MM.1S (cell line): Measurements from ENCODE around the gene WNT2B.

ENCODE experiments used
- DNase-seq: peaks from one replicate; pipeline ENCODE4 v3.0.0-alpha.2; 2015
- H2AFZ ChIP-seq: fragments of 300-600 bp; sonication (generic); 2 replicates; pipeline ENCODE4 v1.6.0; 2016; ENCODE audit warnings: antibody characterized with exemption, low read length
- H3F3A ChIP-seq: fragments of 300-600 bp; sonication (generic); 2 replicates; pipeline ENCODE4 v1.6.1; 2016; ENCODE audit warnings: mild to moderate bottlenecking, antibody characterized with exemption, low read length, moderate library complexity, mixed read lengths; ENCODE audit not compliant: insufficient read depth
- H3K27ac ChIP-seq: fragments of 300-600 bp; sonication (generic); 2 replicates; pipeline ENCODE4 v1.5.1; 2016; ENCODE audit warnings: mild to moderate bottlenecking, low read length
- H3K27me3 ChIP-seq: fragments of 300-600 bp; sonication (generic); replicated peaks from 2 replicates; pipeline ENCODE4 v1.6.0; 2016; ENCODE audit warnings: low read length; ENCODE audit not compliant: insufficient read depth
- H3K36me3 ChIP-seq: fragments of 300-600 bp; sonication (generic); replicated peaks from 2 replicates; pipeline ENCODE4 v1.6.1; 2016; ENCODE audit warnings: mild to moderate bottlenecking, low read length, mixed read lengths; ENCODE audit not compliant: insufficient read depth
- H3K4me1 ChIP-seq: fragments of 300-600 bp; sonication (generic); 2 replicates; pipeline ENCODE4 v1.6.1; 2016; ENCODE audit warnings: low read length, mixed read lengths
- H3K4me2 ChIP-seq: fragments of 300-600 bp; sonication (generic); 2 replicates; pipeline ENCODE4 v1.6.0; 2016; ENCODE audit warnings: low read depth, low read length
- H3K4me3 ChIP-seq: fragments of 300-600 bp; sonication (generic); 2 replicates; pipeline ENCODE4 v1.5.1; 2016; ENCODE audit warnings: low read length, mixed read lengths
- H3K79me2 ChIP-seq: fragments of 300-600 bp; sonication (generic); 2 replicates; pipeline ENCODE4 v1.6.1; 2016; ENCODE audit warnings: mixed run types, low read length, mixed read lengths
- H3K9ac ChIP-seq: fragments of 300-600 bp; sonication (generic); 2 replicates; pipeline ENCODE4 v1.6.1; 2016; ENCODE audit warnings: low read length, mixed read lengths
- H3K9me2 ChIP-seq: fragments of 300-600 bp; sonication (generic); replicated peaks from 2 replicates; pipeline ENCODE4 v1.6.1; 2016; ENCODE audit warnings: mild to moderate bottlenecking, low read length, mixed read lengths; ENCODE audit not compliant: insufficient read depth
- H3K9me3 ChIP-seq: fragments of 300-600 bp; sonication (generic); replicated peaks from 2 replicates; pipeline ENCODE4 v1.6.1; 2016; ENCODE audit warnings: mild to moderate bottlenecking, low read length, mixed read lengths; ENCODE audit not compliant: insufficient read depth
- H4K20me1 ChIP-seq: fragments of 300-600 bp; sonication (generic); 2 replicates; pipeline ENCODE4 v1.6.1; 2016; ENCODE audit warnings: mild to moderate bottlenecking, low read length, moderate library complexity, mixed read lengths; ENCODE audit not compliant: insufficient read depth
- EZH2 ChIP-seq: fragments of 300-600 bp; sonication (generic); optimal IDR thresholded peaks from 2 replicates; pipeline ENCODE3; 2017; ENCODE audit warnings: low read depth, mild to moderate bottlenecking, antibody characterized with exemption, low read length, mixed read lengths
- EZH2phosphoT487 ChIP-seq: fragments of 300-600 bp; sonication (generic); IDR thresholded peaks from 2 replicates; pipeline ENCODE4 v1.6.1; 2018; ENCODE audit warnings: antibody characterized with exemption, low read length
- TF ChIP-seq, protein P1 (sequence below): fragments of 300-600 bp; sonication (generic); IDR thresholded peaks from 2 replicates; pipeline ENCODE4 v1.5.1; 2016; ENCODE audit warnings: antibody characterized with exemption, low read length, mixed read lengths

WNT2B gene

GRCh38 chr1:112514901-112515300 is 6.1 kb downstream of the WNT2B start:
- no peaks in the 10 kb centered on the region for H3K4me1 ChIP-seq
- H3F3A ChIP-seq, result no peaks in the 10 kb centered on the region
- no peaks in the 10 kb centered on the region for H3K9me2 ChIP-seq
- DNase-seq, result no peak
- H3K4me3 ChIP-seq, result no peak overlapping the region
- no peaks in the 10 kb centered on the region for H4K20me1 ChIP-seq
- no peak overlapping the region for H3K4me2 ChIP-seq
- TF ChIP-seq, protein P1, sequence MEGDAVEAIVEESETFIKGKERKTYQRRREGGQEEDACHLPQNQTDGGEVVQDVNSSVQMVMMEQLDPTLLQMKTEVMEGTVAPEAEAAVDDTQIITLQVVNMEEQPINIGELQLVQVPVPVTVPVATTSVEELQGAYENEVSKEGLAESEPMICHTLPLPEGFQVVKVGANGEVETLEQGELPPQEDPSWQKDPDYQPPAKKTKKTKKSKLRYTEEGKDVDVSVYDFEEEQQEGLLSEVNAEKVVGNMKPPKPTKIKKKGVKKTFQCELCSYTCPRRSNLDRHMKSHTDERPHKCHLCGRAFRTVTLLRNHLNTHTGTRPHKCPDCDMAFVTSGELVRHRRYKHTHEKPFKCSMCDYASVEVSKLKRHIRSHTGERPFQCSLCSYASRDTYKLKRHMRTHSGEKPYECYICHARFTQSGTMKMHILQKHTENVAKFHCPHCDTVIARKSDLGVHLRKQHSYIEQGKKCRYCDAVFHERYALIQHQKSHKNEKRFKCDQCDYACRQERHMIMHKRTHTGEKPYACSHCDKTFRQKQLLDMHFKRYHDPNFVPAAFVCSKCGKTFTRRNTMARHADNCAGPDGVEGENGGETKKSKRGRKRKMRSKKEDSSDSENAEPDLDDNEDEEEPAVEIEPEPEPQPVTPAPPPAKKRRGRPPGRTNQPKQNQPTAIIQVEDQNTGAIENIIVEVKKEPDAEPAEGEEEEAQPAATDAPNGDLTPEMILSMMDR, result no peak
- no peak for TF ChIP-seq EZH2phosphoT487
- no peak for TF ChIP-seq EZH2
- H3K27ac ChIP-seq, result no peak overlapping the region
- no peaks in the 10 kb centered on the region for H3K36me3 ChIP-seq
- H3K9me3 ChIP-seq, result no peaks in the 10 kb centered on the region
- H3K27me3 ChIP-seq, result no peaks in the 10 kb centered on the region
- H3K79me2 ChIP-seq, result no peaks in the 10 kb centered on the region
- H3K9ac ChIP-seq, result no peak overlapping the region
- H2AFZ ChIP-seq, result no peak overlapping the region

GRCh38 chr1:112515311-112516009 is 6.7 kb downstream of the WNT2B start:
- Histone ChIP-seq H3K27ac (no peak overlapping the region), H3K4me1 (no peaks in the 10 kb centered on the region), H3K9me2 (no peaks in the 10 kb centered on the region), H3K9me3 (no peaks in the 10 kb centered on the region), H3F3A (no peaks in the 10 kb centered on the region), H3K4me2 (no peak overlapping the region), H4K20me1 (no peaks in the 10 kb centered on the region), H3K27me3 (no peaks in the 10 kb centered on the region), H3K4me3 (no peak overlapping the region), H2AFZ (no peak overlapping the region), H3K36me3 (no peaks in the 10 kb centered on the region), H3K79me2 (no peaks in the 10 kb centered on the region), H3K9ac (no peak overlapping the region)
- no peak for DNase-seq
- TF ChIP-seq, protein P1, result no peak
- no peak for TF ChIP-seq EZH2
- no peak for TF ChIP-seq EZH2phosphoT487

DNA sequence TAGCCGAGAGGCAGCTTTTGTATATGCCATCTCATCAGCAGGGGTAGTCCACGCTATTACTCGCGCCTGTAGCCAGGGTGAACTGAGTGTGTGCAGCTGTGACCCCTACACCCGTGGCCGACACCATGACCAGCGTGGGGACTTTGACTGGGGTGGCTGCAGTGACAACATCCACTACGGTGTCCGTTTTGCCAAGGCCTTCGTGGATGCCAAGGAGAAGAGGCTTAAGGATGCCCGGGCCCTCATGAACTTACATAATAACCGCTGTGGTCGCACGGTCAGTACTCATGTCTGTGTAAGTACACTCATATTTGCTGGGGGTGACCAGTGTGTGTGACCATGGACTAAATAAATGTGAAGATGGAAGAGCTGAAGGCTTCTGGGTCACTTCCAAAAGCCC is 7.4 kb downstream of the WNT2B start:
- Histone ChIP-seq H3K4me3 (no peak overlapping the region), H3K4me1 (no peaks in the 10 kb centered on the region), H3K4me2 (no peak overlapping the region), H3F3A (no peaks in the 10 kb centered on the region), H3K36me3 (no peaks in the 10 kb centered on the region), H4K20me1 (no peaks in the 10 kb centered on the region), H3K79me2 (no peaks in the 10 kb centered on the region), H3K9me2 (no peaks in the 10 kb centered on the region), H3K27ac (no peak overlapping the region), H2AFZ (no peak overlapping the region), H3K9ac (no peak overlapping the region), H3K27me3 (no peaks in the 10 kb centered on the region), H3K9me3 (no peaks in the 10 kb centered on the region)
- TF ChIP-seq EZH2phosphoT487, result no peak
- TF ChIP-seq, protein P1, result no peak
- no peak for TF ChIP-seq EZH2
- DNase-seq, result no peak
